HG02852 (cell line): ENCODE measurements around the gene MESP2.

Experiments
- ATAC-seq: cut with Tn5 transposase; IDR thresholded peaks from one replicate; pipeline ENCODE4 v1.9.1; 2021; ENCODE audit warnings: mild to moderate bottlenecking, moderate library complexity; ENCODE audit not compliant: unreplicated experiment

MESP2 gene

DNA sequence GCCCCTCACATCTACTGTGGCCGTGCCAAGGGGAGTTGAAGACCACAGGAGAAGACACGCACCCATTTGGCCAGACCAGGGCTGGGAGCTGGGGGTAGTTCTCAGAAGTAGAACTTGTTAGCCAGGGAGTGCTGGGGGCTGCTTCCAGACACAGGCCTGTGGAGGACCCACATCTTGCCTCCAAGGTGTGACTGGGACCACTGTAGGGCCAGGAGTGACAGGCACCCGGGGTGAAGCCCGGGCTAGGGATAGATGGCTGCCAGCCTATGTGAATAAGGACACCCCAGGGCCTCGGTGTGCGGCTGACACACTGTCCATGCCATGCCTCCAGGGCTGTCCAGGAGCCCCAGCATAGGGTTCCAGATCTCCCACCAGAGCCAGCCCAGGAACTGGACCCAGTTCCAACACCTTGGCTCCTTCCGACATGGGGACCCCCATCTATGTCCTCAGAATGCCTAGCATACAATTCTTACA is 36.8 kb downstream of the MESP2 start:
- ATAC-seq = no peak

GRCh38 chr15:89813381-89814111 is 37.4 kb downstream of the MESP2 start:
- ATAC-seq = no peak

DNA sequence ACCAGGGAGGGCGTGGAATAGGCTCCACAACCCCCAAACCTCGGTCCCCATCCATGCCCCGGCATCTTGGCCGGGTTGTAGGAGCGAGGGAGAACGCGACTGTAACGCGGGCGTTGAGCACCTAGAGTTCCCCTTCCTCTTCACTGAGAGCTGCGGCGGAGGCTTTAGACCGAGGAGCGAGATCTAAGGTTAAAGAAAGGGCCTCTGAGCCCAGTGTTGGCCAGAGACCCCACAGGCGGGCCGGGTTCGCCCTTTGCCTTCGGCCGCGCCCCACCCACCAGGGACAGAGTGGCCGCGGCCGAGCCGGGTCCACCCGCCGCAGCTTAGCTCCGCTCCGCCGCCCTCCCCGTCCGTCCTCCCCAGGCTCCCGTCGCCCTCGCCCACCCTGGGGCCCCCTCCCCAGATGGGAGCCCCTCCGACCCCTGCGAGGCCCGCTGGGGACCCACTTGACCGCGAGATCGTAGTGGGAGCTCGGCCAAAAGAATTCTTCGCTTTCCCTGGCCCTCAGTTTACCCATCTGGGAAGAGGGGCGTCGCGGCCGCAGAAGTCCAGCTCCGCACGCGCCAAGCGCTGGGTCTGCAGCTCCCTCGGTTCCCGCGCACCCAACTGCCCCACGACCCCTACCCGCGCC is 38.1 kb downstream of the MESP2 start:
- no peak for ATAC-seq

DNA sequence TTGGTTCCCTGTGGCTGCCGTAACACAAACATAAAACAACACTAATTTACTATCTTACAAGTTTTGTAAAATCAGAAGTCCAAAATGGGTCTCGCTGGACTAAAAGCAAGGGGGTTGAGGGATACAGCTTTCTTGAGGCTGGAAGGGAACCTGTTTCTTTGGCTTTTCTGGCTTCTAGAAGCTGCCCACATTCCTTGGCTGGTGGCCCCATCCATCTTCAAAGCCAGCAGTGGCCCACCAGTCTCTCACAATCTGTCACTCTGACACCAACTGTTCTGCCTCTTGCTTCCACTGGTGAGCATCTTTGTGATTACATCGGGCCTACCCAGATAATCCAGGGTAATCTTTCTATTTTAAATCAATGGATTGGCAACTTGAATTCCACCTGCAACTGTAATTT is 39.6 kb downstream of the MESP2 start:
- no peak for ATAC-seq

DNA sequence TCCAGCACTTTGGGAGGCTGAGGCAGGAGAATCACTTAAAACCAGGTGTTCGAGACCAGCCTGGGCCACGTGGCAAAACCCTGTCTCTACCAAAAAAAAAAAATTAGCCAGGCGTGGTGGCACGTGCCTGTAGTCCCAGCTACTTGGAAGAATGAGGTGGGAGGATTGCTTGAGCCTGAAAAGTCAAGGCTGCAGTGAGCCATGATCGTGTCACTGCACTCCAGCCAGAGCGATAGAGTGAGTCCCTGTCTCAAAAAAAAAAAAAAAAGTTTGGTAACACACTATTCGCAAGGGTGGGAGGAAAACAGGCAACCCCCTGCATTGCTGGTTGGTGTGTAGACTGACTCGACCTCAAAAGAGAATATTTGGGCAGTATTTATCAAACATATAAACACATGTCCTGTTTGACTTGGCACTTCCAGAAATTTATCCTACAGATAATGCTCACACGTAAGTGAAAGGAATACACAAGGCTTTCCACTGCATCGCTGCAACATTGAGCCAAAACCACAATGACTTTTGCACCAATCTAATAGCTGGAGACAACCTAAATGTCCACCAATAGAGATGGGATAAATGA is 41.7 kb downstream of the MESP2 start:
- ATAC-seq = no peak

DNA sequence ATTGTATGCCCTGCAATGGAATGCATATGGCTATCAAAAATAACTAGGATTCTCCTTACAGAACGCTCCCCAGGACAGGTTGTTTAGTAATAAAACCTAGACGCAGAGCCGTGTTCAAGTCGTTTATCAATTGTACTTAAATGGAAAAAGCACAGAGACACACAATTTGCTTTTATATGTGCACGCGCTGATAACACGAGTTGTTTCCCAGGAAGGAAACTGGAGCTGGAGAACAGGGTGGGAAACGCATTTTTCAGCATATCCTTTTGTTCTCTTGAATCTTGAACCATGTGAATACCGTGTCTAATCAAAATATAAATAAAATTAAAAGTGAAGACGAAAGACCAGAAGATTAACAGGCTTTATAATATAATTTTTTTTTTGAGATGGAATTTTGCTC is 42.2 kb downstream of the MESP2 start:
- no peak for ATAC-seq

DNA sequence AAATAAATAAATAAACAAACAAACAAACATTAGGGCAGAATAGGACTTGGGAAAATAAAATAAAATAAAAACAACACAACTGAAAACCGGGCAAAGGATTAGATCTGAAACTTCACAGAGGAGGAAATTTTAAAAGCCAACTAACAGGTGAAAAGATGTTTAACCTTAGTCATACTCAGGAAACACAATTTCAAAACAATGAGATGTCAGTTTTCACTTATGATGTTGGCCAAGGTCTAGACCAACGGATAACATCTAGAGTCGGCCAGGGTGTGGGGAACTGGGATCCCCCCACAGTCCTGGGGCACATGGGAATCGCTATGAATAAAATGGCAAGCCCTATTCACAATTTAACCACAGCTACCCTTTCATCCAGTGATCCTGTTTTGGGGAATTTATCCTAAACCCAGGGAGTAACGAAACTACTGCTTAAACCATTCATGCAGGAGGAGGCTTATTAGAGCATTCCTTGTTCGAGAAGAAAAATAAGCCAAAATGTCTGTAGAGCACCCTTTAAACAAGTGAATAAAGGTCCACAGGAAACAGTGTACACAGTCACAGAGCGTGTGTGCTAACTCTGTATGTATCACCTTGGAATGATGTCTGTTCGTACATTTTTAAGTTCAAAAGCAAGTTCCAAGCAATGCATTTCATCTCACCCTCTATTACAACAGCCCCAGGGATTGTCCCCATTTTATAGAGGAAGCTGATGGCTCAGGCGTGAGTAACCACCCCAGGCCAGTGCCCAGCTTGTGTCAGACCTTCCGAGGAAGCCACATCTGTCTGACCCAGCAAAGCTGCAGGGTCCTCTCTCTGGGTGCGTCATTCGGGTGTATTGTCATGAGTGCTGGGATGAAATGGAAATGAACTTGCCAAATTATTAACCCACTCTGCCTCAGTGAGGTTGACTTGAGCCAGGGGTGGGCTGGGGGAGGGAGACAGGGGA is 44.8 kb downstream of the MESP2 start:
- no peak for ATAC-seq

- ATAC-seq = no peak
These were observed 45.9 kb downstream of the MESP2 start for GRCh38 chr15:89822026-89822425.

- ATAC-seq = no peak
These were observed 46.4 kb downstream of the MESP2 start for GRCh38 chr15:89822611-89822950.

DNA sequence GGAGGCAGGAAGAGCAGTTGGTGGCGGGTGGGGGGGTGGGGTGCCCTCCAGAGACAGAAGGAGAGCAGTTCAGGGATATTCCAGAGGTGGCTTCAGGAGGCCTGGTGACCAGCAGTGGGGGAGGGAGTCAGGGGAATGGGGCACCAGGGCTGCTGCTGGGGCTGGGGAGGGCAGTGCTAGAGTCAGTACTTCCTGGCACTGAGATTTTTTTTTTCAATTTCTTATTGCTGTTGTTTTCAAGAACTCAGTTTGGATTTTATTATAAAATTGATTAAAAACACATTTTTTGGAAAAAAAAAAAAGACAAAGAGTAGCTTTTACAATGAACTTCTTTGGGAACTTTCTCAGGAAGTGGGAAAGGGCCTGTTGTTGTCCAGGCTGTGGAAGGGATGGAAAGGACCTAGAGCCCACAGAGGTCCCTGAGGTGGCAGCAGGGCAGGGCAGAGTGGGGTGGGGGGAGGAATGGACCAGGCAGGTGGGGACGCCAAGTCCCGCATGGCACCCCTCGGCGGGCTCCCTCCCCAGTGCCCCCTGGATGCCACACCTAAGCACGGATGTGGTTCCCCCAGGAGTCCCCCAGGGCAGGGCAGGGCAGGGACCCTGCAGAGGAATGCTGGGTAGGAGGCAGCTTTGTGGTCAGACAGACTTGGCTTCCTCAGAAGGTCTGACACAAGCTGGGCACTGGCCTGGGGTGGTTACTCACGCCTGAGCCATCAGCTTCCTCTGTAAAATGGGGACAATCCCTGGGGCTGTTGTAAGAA is 47.0 kb downstream of the MESP2 start:
- ATAC-seq = no peak

DNA sequence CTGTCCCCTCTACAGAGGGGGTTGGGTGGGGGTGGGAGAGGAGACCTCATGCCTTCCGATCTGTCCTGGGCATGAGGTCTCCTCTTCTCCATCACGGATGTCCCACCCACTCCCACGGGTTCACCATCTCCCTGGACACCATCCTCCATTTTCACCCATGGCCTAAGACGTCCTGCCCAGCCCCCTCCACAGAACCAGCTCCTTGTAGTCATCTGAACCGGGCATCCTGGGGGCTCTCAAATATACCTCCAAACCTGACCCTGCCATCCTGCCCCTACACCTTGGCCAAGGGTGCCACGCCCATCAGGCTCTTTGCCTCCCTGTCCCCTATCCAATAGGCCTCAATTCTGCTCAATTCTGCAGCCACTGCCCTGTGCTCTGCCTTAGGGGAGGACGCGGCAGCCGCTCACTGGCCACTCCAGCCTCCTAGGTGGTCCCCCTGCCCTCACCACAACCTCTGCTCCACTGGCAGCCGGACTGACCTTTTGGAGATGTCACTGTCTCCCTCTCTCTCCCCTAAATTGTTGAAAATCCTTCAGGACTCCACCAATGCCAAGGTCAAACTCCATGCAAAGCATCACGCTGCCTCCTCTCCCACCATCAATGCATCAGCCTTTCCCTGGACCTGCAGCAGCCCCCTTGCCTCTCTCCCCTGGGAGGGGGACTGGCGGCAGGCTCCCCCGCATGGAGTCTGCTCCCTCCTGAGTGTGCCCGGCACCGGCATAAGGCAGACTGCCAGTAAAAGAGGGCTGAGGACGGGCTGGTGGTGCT is 47.9 kb downstream of the MESP2 start:
- ATAC-seq = no peak

DNA sequence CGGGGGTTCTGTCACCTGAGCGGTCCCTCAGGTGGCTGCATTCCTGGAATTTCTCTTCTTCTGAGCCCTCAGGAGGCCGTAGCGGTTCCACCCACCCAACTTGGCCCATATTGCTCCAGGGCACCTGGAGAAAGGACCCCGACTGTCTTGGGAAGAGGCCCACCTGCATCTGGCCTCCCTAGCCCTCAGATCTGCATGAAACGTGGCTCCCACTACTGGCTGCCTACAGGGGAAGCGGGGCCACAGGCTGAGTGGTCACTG is 48.4 kb downstream of the MESP2 start:
- no peak for ATAC-seq

GRCh38 chr15:89825271-89825940 is 49.3 kb downstream of the MESP2 start:
- no peak for ATAC-seq

DNA sequence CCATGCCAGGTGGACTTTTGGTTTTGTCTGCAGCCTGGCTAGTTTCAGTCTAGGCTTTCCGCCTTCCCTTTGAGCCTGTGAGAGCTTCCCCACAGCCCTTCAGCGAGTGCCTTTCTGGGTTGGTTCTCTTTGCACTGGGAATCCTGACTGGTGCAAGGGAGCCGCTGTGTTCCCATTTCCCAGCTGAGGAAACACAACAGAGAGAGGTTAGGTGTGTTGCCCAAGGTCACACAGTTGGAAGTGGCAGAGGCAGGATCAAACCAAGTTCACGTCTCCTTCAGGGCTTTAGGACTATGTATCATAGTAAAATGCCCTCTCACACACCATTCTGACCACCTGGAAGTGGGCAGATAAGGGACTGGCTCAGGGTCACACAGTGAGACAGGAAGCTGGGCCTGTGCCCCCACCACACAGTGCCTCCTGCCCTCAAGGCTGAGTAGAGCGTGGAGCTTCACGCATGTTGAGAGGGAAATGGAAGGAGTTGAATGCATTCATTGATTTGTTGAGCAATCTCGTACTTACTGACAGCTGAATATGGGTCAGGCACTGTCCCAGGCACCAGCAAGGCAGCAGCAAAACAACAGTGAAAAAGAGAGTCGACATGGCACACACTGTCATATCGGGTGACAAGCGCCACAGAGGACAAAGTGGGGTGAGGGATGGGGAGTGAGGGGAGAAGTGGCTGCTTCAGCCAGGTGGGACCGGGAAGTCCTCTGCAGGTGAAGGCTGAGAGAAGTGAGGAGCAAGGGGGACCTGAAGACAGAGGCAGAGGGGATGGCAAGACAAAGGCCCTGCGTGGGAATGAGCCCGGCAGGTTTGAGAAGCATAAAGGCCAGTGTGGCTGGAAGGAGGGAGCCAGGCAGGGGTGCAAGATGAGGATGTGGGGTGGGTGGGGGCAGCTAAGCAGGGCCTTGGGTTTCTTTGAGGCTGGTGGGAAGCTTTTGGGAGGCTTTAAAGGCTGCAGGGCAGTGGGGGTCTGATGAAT is 50.8 kb downstream of the MESP2 start:
- ATAC-seq = no peak

- no peak for ATAC-seq
These were observed 51.7 kb downstream of the MESP2 start for GRCh38 chr15:89827829-89828228.
